Kasumi-1 (cell line): ENCODE data around the gene PHC2.

Source experiments
- DNase-seq, 2 experiments: peaks; one replicate each; lab custom pipeline; 2025; lab: John Stamatoyannopoulos, UW

The PHC2 gene

GRCh38 chr1:33331444-33332356 is 99.2 kb downstream of the PHC2 start:
- no peak for DNase-seq

GRCh38 chr1:33330906-33331305 is 100.0 kb downstream of the PHC2 start:
- DNase-seq: no peak

- DNase-seq: no peak
Observed at GRCh38 chr1:33330361-33330890, 100.5 kb downstream of the PHC2 start.

GRCh38 chr1:33329600-33330305 is 101.1 kb downstream of the PHC2 start:
- DNase-seq: no peak

- no peak for DNase-seq
Observed at GRCh38 chr1:33328817-33329216, 102.1 kb downstream of the PHC2 start.

- no peak for DNase-seq
Observed at GRCh38 chr1:33327587-33328325, 103.1 kb downstream of the PHC2 start.

GRCh38 chr1:33326785-33327184 is 104.1 kb downstream of the PHC2 start:
- no peak for DNase-seq

GRCh38 chr1:33324677-33325575 is 106.0 kb downstream of the PHC2 start:
- no peak for DNase-seq

GRCh38 chr1:33323663-33324477 is 107.0 kb downstream of the PHC2 start:
- DNase-seq: no peak

- DNase-seq: no peak
Observed at GRCh38 chr1:33322870-33323585, 107.9 kb downstream of the PHC2 start.

GRCh38 chr1:33322109-33322508 is 108.8 kb downstream of the PHC2 start:
- DNase-seq: no peak

- DNase-seq: no peak
Observed at GRCh38 chr1:33321178-33321577, 109.7 kb downstream of the PHC2 start.

GRCh38 chr1:33320619-33321165 is 110.2 kb downstream of the PHC2 start, which contains the start of gene A3GALT2:
Gene A3GALT2, minus strand, starts transcription at chr1:33321098. Its CDS starts 0 bp downstream, at chr1:33321098.
- DNase-seq: no peak

- no peak for DNase-seq
Observed at GRCh38 chr1:33319949-33320618, 110.8 kb downstream of the PHC2 start.

GRCh38 chr1:33319186-33319948 is 111.5 kb downstream of the PHC2 start:
- no peak for DNase-seq

GRCh38 chr1:33317946-33318345 is 112.9 kb downstream of the PHC2 start:
- no peak for DNase-seq

GRCh38 chr1:33317354-33317753 is 113.5 kb downstream of the PHC2 start:
- no peak for DNase-seq

- DNase-seq: no peak
Observed at GRCh38 chr1:33316601-33317000, 114.3 kb downstream of the PHC2 start.
